K562 (cell line): ENCODE data around the gene FAM117A.

Experiments used
- CHD1 ChIP-seq: fragments of 200-600 bp; sonication (generic); IDR thresholded peaks from one replicate; pipeline ENCODE4 v1.6.1; 2012; ENCODE audit warnings: mild to moderate bottlenecking, moderate library complexity, low read length, inconsistent platforms
- ZFP36 ChIP-seq: fragments of 150-350 bp; IDR thresholded peaks from 2 replicates; pipeline ENCODE4 v1.6.1; 2018; ENCODE audit warnings: low read length, low read depth; ENCODE audit not compliant: partially characterized antibody

- no peak for TF ChIP-seq CHD1
- no peak for TF ChIP-seq ZFP36
Observed at GRCh38 chr17:49784636-49785035, 20.7 kb upstream of the FAM117A start.
